HL-60 (cell line): ENCODE results near the gene BEST2.
A peak's percentile ranks its signal among the peaks of the same experiment; 100 is the strongest.

Experiments
- DNase-seq, 2 experiments: peaks; one replicate each; pipeline ENCODE4 v3.0.0-alpha.2; 2010 to 2020; ENCODE audit warnings: low read depth in 1 of 2, low spot score in 1 of 2
- H3K27ac ChIP-seq: fragments of 250-450 bp; sonication (Bioruptor Pico); replicated peaks from 2 replicates; pipeline ENCODE4 v1.5.1; 2020; ENCODE audit warnings: mild to moderate bottlenecking, moderate library complexity
- H3K27me3 ChIP-seq: fragments of 250-450 bp; sonication (Bioruptor Pico); 2 replicates; pipeline ENCODE4 v1.5.1; 2021; ENCODE audit warnings: mild to moderate bottlenecking, moderate library complexity; ENCODE audit not compliant: insufficient read depth, poor library complexity, severe bottlenecking
- H3K4me3 ChIP-seq: replicated peaks from 2 replicates; pipeline ENCODE4 v1.5.1; 2011; ENCODE audit warnings: mild to moderate bottlenecking, control low read depth, low read length; ENCODE audit not compliant: insufficient read depth
- CTCF ChIP-seq: IDR thresholded peaks from one replicate; pipeline ENCODE4 v1.5.1; 2011; ENCODE audit warnings: low read length, control low read depth, inconsistent platforms; ENCODE audit not compliant: insufficient read depth
- GABPA ChIP-seq: IDR thresholded peaks from 2 replicates; pipeline ENCODE4 v1.6.1; 2012; ENCODE audit warnings: low read depth
- POLR2AphosphoS5 ChIP-seq: IDR thresholded peaks from 2 replicates; pipeline ENCODE4 v1.6.1; 2012; ENCODE audit warnings: low read depth
- SPI1 ChIP-seq: IDR thresholded peaks from 2 replicates; pipeline ENCODE4 v1.6.1; 2012; ENCODE audit warnings: low read depth, mild to moderate bottlenecking, borderline replicate concordance
- TF ChIP-seq, protein P1 (sequence below): IDR thresholded peaks from 2 replicates; pipeline ENCODE4 v1.6.1; 2012; ENCODE audit warnings: low read depth; ENCODE audit not compliant: insufficient replicate concordance

Gene BEST2

GRCh38 chr19:12764698-12765097 is 13.1 kb downstream of the BEST2 start:
- Histone ChIP-seq H3K27ac (no peak overlapping the region), H3K27me3 (no peaks in the 10 kb centered on the region), H3K4me3 (no peak overlapping the region)
- DNase-seq: no peak
- TF ChIP-seq, protein P1, sequence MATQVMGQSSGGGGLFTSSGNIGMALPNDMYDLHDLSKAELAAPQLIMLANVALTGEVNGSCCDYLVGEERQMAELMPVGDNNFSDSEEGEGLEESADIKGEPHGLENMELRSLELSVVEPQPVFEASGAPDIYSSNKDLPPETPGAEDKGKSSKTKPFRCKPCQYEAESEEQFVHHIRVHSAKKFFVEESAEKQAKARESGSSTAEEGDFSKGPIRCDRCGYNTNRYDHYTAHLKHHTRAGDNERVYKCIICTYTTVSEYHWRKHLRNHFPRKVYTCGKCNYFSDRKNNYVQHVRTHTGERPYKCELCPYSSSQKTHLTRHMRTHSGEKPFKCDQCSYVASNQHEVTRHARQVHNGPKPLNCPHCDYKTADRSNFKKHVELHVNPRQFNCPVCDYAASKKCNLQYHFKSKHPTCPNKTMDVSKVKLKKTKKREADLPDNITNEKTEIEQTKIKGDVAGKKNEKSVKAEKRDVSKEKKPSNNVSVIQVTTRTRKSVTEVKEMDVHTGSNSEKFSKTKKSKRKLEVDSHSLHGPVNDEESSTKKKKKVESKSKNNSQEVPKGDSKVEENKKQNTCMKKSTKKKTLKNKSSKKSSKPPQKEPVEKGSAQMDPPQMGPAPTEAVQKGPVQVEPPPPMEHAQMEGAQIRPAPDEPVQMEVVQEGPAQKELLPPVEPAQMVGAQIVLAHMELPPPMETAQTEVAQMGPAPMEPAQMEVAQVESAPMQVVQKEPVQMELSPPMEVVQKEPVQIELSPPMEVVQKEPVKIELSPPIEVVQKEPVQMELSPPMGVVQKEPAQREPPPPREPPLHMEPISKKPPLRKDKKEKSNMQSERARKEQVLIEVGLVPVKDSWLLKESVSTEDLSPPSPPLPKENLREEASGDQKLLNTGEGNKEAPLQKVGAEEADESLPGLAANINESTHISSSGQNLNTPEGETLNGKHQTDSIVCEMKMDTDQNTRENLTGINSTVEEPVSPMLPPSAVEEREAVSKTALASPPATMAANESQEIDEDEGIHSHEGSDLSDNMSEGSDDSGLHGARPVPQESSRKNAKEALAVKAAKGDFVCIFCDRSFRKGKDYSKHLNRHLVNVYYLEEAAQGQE: no peak
- TF ChIP-seq POLR2AphosphoS5: no peak
- no peak for TF ChIP-seq GABPA
- TF ChIP-seq CTCF: no peak
- no peak for TF ChIP-seq SPI1

- DNase-seq: peak in 1 of 2 experiments; percentile 87
- peak; percentile 59 for TF ChIP-seq CTCF
- TF ChIP-seq SPI1: no peak
- Histone ChIP-seq H3K27me3 (no peaks in the 10 kb centered on the region), H3K27ac (no peak overlapping the region), H3K4me3 (peak overlapping the region; percentile 35)
Measured at GRCh38 chr19:12766051-12766521, 14.5 kb downstream of the BEST2 start.

DNA sequence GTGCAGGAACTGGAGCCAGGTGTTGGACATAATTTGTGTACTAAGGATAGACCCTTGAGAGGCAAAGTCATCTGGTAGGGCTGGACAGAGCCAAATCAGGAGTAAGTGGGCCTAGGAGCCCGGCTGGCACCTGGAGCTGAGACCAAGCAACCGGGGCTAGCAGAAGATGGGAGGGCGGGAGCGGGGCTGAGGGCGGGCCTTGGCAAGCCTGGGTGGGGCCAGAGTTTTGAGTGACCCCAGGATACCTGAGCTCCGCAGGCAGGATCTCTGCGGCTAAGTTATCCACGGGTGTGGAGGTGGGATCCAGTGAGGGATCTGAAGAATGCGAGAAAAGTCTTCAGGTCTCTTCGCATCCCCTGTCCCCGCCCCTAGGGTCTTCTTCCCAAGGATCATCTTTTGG is 15.6 kb downstream of the BEST2 start:
- DNase-seq: no peak
- Histone ChIP-seq H3K27me3 (no peaks in the 10 kb centered on the region), H3K4me3 (no peak overlapping the region), H3K27ac (no peak overlapping the region)
- TF ChIP-seq CTCF: no peak
- no peak for TF ChIP-seq POLR2AphosphoS5
- TF ChIP-seq GABPA: no peak
- TF ChIP-seq SPI1: no peak
- TF ChIP-seq, protein P1: no peak

DNA sequence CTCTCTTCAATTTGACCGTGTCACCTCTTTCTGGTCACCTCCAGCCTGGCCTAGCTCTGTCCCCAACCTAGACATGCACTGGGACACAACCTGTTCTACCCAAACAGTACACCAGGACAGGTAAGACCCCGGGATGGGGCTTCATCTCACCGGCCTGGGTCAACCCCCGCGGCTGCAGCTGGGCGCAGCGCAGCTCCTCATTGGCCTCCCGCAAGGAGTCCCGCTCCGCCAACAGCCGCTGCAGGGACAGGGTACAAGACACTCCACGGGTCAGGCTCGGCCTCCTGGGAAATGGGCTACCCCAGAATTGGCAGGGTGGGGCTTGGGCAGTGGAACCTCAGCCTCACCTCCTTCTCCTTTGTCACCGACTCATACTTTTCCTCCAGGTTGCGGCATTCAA is 16.1 kb downstream of the BEST2 start:
- Histone ChIP-seq H3K27me3 (no peaks in the 10 kb centered on the region), H3K4me3 (no peak overlapping the region), H3K27ac (no peak overlapping the region)
- DNase-seq: no peak
- no peak for TF ChIP-seq GABPA
- TF ChIP-seq, protein P1: no peak
